Prostate gland (tissue), 2 donors: Measurements from ENCODE around the gene TNRC6C. TPM values are rescaled to one million over a fixed set of nuclear protein-coding genes. Genes with fewer than 3 reads are reported as not detected.
"Not testable (repeated sequence)": the region's sequence is repeated elsewhere in the genome, so short reads cannot be mapped to it uniquely, and the experiment has no call there.

ENCODE experiments used
- DNase-seq: peaks from one replicate; pipeline ENCODE4 v3.0.0-alpha.2; 2019; ENCODE audit warnings: low spot score
- H3K27ac ChIP-seq, 2 donors: fragments of 200-600 bp; sonication (generic); 2 replicates each; pipeline ENCODE4 v1.5.1; 2017 to 2019
- H3K27me3 ChIP-seq: fragments of 200-600 bp; sonication (generic); replicated peaks from 2 replicates; pipeline ENCODE4 v1.5.1; 2019; ENCODE audit not compliant: insufficient read depth
- H3K36me3 ChIP-seq, 2 donors: fragments of 200-600 bp; sonication (generic); 1 replicate in 1 of 2; 2 replicates in 1 of 2; pipeline versions ENCODE4 v1.5.1 to v1.8.1; 2017 to 2019
- H3K4me1 ChIP-seq: fragments of 200-600 bp; sonication (generic); replicated peaks from 2 replicates; pipeline ENCODE4 v1.5.1; 2019
- H3K4me3 ChIP-seq, 2 donors: fragments of 200-600 bp; sonication (generic); 2 replicates each; pipeline ENCODE4 v1.5.1; 2017 to 2019
- H3K9me3 ChIP-seq: fragments of 200-600 bp; sonication (generic); 2 replicates; pipeline ENCODE4 v1.5.1; 2017
- POLR2A ChIP-seq: fragments of 450-650 bp; IDR thresholded peaks from one replicate; pipeline ENCODE4 v1.6.1; 2016; ENCODE audit warnings: antibody characterized with exemption, mild to moderate bottlenecking
- POLR2AphosphoS5 ChIP-seq: sonication (generic); formaldehyde crosslinking; IDR thresholded peaks from one replicate; pipeline ENCODE4 v1.6.1; 2017; ENCODE audit warnings: antibody characterized with exemption
- WGBS: methylation state at CpG from one replicate; pipeline ENCODE4 v1.1.5; 2018; 5-methylcytosine and 5-hydroxymethylcytosine counted together
- intact Hi-C: fragments of 100-400 bp; cut with DNase I; formaldehyde crosslinking; loops from one replicate; pipeline ENCODE4 v1.14.2; 2022
- total RNA-seq, 2 donors: library from RNA; depleted of rRNA; stranded (reverse); fragments of >200 nt; gene quantifications; one replicate each; pipeline ENCODE4 v1.1.0, GENCODE V29; 2016
- TF ChIP-seq, protein P1 (sequence below), 4 experiments: fragments of 200-600 bp in 2 of 4; fragments of 450-650 bp in 2 of 4; sonication (generic) in 2 of 4; IDR thresholded peaks; 1 replicate in 3 of 4; 2 replicates in 1 of 4; pipeline ENCODE4 v1.5.1; 2016 to 2019; ENCODE audit warnings: antibody characterized with exemption in 4 of 4, mild to moderate bottlenecking in 2 of 4, moderate library complexity in 2 of 4

TNRC6C gene
- total RNA-seq, 2 donors from 2014 or later = 15.5 to 29.7 TPM

GRCh38 chr17:78079253-78079652, 120.8 kb downstream of the TNRC6C start:
- no peak overlapping the region for H3K4me3 ChIP-seq
- WGBS = 91% methylated on average over 6 of the region's 6 CpGs
- H3K9me3 ChIP-seq = no peaks in the 10 kb centered on the region
- no peak for TF ChIP-seq POLR2A
- TF ChIP-seq POLR2AphosphoS5 = no peak
- TF ChIP-seq, protein P1, sequence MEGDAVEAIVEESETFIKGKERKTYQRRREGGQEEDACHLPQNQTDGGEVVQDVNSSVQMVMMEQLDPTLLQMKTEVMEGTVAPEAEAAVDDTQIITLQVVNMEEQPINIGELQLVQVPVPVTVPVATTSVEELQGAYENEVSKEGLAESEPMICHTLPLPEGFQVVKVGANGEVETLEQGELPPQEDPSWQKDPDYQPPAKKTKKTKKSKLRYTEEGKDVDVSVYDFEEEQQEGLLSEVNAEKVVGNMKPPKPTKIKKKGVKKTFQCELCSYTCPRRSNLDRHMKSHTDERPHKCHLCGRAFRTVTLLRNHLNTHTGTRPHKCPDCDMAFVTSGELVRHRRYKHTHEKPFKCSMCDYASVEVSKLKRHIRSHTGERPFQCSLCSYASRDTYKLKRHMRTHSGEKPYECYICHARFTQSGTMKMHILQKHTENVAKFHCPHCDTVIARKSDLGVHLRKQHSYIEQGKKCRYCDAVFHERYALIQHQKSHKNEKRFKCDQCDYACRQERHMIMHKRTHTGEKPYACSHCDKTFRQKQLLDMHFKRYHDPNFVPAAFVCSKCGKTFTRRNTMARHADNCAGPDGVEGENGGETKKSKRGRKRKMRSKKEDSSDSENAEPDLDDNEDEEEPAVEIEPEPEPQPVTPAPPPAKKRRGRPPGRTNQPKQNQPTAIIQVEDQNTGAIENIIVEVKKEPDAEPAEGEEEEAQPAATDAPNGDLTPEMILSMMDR (IDR thresholded peaks at IDR 0.05) = no peak
- peaks cover 3 to 5% of the 10 kb centered on the region in 2 donors for H3K36me3 ChIP-seq
- H3K27ac ChIP-seq = no peak overlapping the region
- no peaks in the 10 kb centered on the region for H3K27me3 ChIP-seq
- DNase-seq = no peak
- intact Hi-C loops = no loop called here
- no peaks in the 10 kb centered on the region for H3K4me1 ChIP-seq

DNA sequence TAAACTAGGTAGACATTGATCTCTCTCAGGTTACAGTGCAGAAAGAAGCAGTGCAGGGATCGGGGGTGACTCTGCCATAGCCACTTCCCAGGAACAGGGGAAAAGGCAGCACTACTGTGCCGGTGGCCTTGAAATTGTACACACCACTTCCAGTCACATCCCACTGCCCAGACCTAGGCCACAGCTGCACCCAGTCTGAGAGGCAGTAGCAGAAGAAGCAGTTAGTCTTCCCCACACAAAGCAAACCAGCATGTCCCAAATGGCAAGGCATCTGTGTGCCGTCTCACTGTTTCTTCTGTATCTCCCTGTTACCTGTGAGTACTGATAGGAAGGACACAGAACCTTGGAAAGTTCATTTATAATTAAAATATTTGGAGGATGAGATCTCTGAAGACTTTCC, 123.0 kb downstream of the TNRC6C start:
- 88% methylated on average over 3 of the region's 3 CpGs for WGBS
- no peaks in the 10 kb centered on the region for H3K27me3 ChIP-seq
- H3K36me3 ChIP-seq = peaks cover 0 to 6% of the 10 kb centered on the region in 2 donors
- no peak overlapping the region for H3K27ac ChIP-seq
- H3K4me3 ChIP-seq = no peak overlapping the region
- TF ChIP-seq, protein P1 (IDR thresholded peaks at IDR 0.05) = no peak
- no peak for TF ChIP-seq POLR2A
- TF ChIP-seq POLR2AphosphoS5 = no peak
- no peak for DNase-seq
- intact Hi-C loops = no loop called here
- H3K9me3 ChIP-seq = no peaks in the 10 kb centered on the region
- H3K4me1 ChIP-seq = no peaks in the 10 kb centered on the region

GRCh38 chr17:78082355-78082872, 123.9 kb downstream of the TNRC6C start:
- WGBS = 63% methylated on average over 5 of the region's 5 CpGs
- H3K4me3 ChIP-seq, H3K27ac ChIP-seq, H3K9me3 ChIP-seq, H3K4me1 ChIP-seq, DNase-seq, H3K27me3 ChIP-seq, intact Hi-C loops: not testable (repeated sequence)
- peaks cover 0 to 13% of the 10 kb centered on the region in 2 donors for H3K36me3 ChIP-seq

- no peak for DNase-seq
- TF ChIP-seq, protein P1 (IDR thresholded peaks at IDR 0.05) = no peak
- TF ChIP-seq POLR2A (no peak), POLR2AphosphoS5 (no peak)
- Histone ChIP-seq H3K4me1 (no peaks in the 10 kb centered on the region), H3K27me3 (no peaks in the 10 kb centered on the region), H3K4me3 (no peak overlapping the region), H3K27ac (no peak overlapping the region), H3K36me3 (peaks cover 0 to 13% of the 10 kb centered on the region in 2 donors), H3K9me3 (no peaks in the 10 kb centered on the region)
- 61% methylated on average over 7 of the region's 7 CpGs for whole genome bisulfite sequencing
- intact Hi-C loops = no loop called here
These were observed 124.5 kb downstream of the TNRC6C start for GRCh38 chr17:78082988-78083387.

DNA sequence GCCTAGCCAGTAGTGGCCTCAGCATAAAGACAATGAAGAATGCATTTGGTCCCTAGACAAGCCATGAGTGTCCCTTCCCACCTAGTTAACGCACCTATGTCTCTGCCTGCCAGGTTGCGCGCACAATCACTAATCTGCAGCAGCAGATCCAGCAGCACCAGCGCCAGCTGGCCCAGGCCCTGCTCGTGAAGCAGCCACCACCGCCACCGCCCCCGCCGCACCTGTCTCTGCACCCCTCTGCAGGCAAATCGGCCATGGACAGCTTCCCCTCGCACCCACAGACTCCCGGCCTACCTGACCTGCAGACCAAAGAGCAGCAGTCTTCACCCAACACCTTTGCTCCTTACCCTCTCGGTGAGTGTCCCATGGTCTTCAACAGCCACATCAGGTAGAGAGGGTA, 128.2 kb downstream of the TNRC6C start:
- H3K9me3 ChIP-seq = no peaks in the 10 kb centered on the region
- no peaks in the 10 kb centered on the region for H3K27me3 ChIP-seq
- intact Hi-C loops = no loop called here
- no peaks in the 10 kb centered on the region for H3K4me1 ChIP-seq
- 93% methylated on average over 13 of the region's 13 CpGs for WGBS
- TF ChIP-seq, protein P1 (IDR thresholded peaks at IDR 0.05) = no peak
- TF ChIP-seq POLR2AphosphoS5 = no peak
- TF ChIP-seq POLR2A = no peak
- no peak for DNase-seq
- peaks cover 0 to 13% of the 10 kb centered on the region in 2 donors for H3K36me3 ChIP-seq
- no peak overlapping the region for H3K4me3 ChIP-seq
- no peak overlapping the region for H3K27ac ChIP-seq
